Activated CD4-positive, alpha-beta memory T cell treated with anti-CD3 and anti-CD28 coated beads for 36 hours (primary cell): Measurements from ENCODE around the gene TGFBRAP1. TPM values are rescaled to one million over a fixed set of nuclear protein-coding genes. Genes with fewer than 3 reads are reported as not detected.

Source experiments
- CTCF ChIA-PET: fragments of 350-600 bp; sonication (Branson Sonifier 250); formaldehyde crosslinking; loops from one replicate; lab custom pipeline; 2021; ENCODE audit warnings: antibody characterized with exemption, inconsistent platforms; lab: Charles Lee
- POLR2A ChIA-PET: fragments of 350-600 bp; sonication (Branson Sonifier 250); formaldehyde crosslinking; loops from one replicate; lab custom pipeline; 2021; ENCODE audit warnings: antibody characterized with exemption; lab: Charles Lee
- DNase-seq: peaks from one replicate; pipeline ENCODE4 v3.0.0-alpha.2; 2020
- H3K27ac Mint-ChIP-seq: one replicate; pipeline ENCODE4 v1.8.0; 2021; ENCODE audit warnings: mixed read lengths
- H3K27me3 Mint-ChIP-seq: one replicate; pipeline ENCODE4 v1.8.0; 2021; ENCODE audit warnings: mixed read lengths
- H3K36me3 Mint-ChIP-seq: one replicate; pipeline ENCODE4 v1.8.0; 2021; ENCODE audit warnings: mixed read lengths
- H3K4me1 Mint-ChIP-seq: one replicate; pipeline ENCODE4 v1.8.0; 2021; ENCODE audit warnings: low read depth, mixed read lengths
- H3K4me3 Mint-ChIP-seq: one replicate; pipeline ENCODE4 v1.8.0; 2021; ENCODE audit warnings: mild to moderate bottlenecking, mixed read lengths
- H3K9me3 Mint-ChIP-seq: one replicate; pipeline ENCODE4 v1.8.0; 2021; ENCODE audit warnings: mixed read lengths
- intact Hi-C: fragments of 100-400 bp; cut with micrococcal nuclease; formaldehyde crosslinking; loops from one replicate; pipeline ENCODE4 v1.15.1; 2023
- total RNA-seq, 2 experiments: library from RNA; stranded (reverse); gene quantifications; one replicate each; pipeline ENCODE4 v1.2.3, GENCODE V29; 2021

TGFBRAP1 gene
- total RNA-seq, 2 experiments from 2014 or later: 16.8 to 16.9 TPM

GRCh38 chr2:105307550-105307949 lies 22.0 kb downstream of the TGFBRAP1 start:
- ChIA-PET POLR2A (no interaction called here), CTCF (no interaction called here)
- no peaks in the 10 kb centered on the region for H3K9me3 Mint-ChIP-seq
- peaks cover 16% of the 10 kb centered on the region for H3K4me1 Mint-ChIP-seq
- intact Hi-C loops: no loop called here
- peaks cover 14% of the 10 kb centered on the region for H3K36me3 Mint-ChIP-seq
- H3K27me3 Mint-ChIP-seq: no peaks in the 10 kb centered on the region
- no peak for DNase-seq
- no peak overlapping the region for H3K27ac Mint-ChIP-seq
- H3K4me3 Mint-ChIP-seq: no peak overlapping the region

DNA sequence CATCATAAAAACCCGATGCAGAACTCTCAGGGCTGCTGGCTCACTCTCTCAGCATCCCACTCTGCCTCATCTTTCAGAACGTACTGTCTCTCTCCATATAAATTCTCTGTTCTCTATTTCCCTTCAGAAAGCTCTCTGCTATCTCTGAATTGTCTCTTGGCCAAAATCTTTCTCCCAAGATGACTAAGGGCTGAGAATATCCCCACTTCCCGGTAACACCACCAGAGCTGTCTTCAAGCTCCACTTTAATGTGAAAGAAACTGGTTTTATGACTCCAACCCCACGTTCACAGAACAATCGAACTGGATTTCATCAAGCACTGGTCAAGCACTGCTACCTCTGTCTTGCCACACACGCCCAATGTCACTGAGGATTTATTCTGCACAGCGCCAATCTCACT lies 22.4 kb downstream of the TGFBRAP1 start:
- Mint-ChIP-seq H3K9me3 (no peaks in the 10 kb centered on the region), H3K36me3 (peaks cover 15% of the 10 kb centered on the region), H3K4me3 (no peak overlapping the region), H3K4me1 (peaks cover 19% of the 10 kb centered on the region), H3K27ac (no peak overlapping the region), H3K27me3 (no peaks in the 10 kb centered on the region)
- CTCF ChIA-PET: no interaction called here
- POLR2A ChIA-PET: no interaction called here
- intact Hi-C loops: no loop called here
- no peak for DNase-seq

DNA sequence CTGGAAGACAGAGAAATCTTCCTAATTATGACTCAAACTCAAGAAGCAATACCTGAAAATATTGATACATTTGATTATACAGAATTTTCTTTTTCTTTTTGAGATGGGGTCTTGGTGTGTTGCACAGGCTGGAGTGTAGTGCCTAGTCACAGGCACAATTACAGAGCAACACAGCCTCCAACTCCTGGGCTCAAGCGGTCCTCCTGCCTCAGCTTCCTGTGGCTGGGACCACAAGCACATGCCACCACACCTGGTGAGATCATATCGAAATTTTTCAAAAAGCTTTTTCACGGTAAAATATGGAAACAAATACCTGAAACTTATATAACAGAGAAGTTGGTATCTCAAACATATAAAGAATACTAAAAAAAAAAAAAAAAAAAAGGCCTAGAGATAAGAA lies 27.9 kb downstream of the TGFBRAP1 start:
- POLR2A ChIA-PET: interaction anchor here (0.6 kb wide), 2 partner anchors 27 to 130 kb away, joined by 3 to 5 read pairs; no protein-coding TSS in a partner anchor
- Mint-ChIP-seq H3K27ac (no peak overlapping the region), H3K9me3 (no peaks in the 10 kb centered on the region), H3K36me3 (peaks cover 27% of the 10 kb centered on the region), H3K27me3 (no peaks in the 10 kb centered on the region), H3K4me1 (peaks cover 20% of the 10 kb centered on the region), H3K4me3 (no peak overlapping the region)
- DNase-seq: peak; percentile 25
- CTCF ChIA-PET: interaction anchor here (1.3 kb wide), 1 partner anchor 13 kb away, joined by 4 read pairs; no protein-coding TSS in a partner anchor
- intact Hi-C loops: no loop called here

- Mint-ChIP-seq H3K4me1 (peaks cover 20% of the 10 kb centered on the region), H3K9me3 (no peaks in the 10 kb centered on the region), H3K4me3 (no peak overlapping the region), H3K27ac (no peak overlapping the region), H3K36me3 (peaks cover 36% of the 10 kb centered on the region), H3K27me3 (no peaks in the 10 kb centered on the region)
- DNase-seq: no peak
- POLR2A ChIA-PET: no interaction called here
- CTCF ChIA-PET: interaction anchor here (0.6 to 1.3 kb wide), 2 partner anchors 18 to 154 kb away, joined by 4 to 5 read pairs; no protein-coding TSS in a partner anchor
- intact Hi-C loops: no loop called here
Observed at GRCh38 chr2:105299290-105299689, 30.2 kb downstream of the TGFBRAP1 start.

DNA sequence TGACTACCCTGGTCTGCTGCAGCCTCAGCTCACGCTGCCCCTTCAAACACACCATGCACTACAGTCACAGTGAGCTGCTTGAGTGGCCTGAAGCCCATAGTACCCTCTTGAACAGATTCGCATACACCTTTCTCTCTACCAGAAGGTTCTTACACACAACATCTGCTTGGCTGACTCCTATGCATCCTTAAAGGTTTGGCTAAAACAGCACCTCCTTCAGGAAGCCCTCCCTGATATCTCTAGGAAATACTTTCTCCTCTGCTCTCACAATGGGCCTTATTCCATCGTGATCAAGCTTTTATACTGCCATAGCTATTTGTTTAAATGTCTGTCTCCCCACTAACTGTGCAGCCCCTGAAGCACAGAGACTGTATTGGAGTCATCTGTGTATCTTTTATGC lies 31.5 kb downstream of the TGFBRAP1 start:
- no peak overlapping the region for H3K27ac Mint-ChIP-seq
- peaks cover 44% of the 10 kb centered on the region for H3K36me3 Mint-ChIP-seq
- DNase-seq: no peak
- intact Hi-C loops: no loop called here
- H3K27me3 Mint-ChIP-seq: no peaks in the 10 kb centered on the region
- no peak overlapping the region for H3K4me3 Mint-ChIP-seq
- ChIA-PET CTCF (no interaction called here), POLR2A (no interaction called here)
- peaks cover 13% of the 10 kb centered on the region for H3K4me1 Mint-ChIP-seq
- H3K9me3 Mint-ChIP-seq: no peaks in the 10 kb centered on the region

- DNase-seq: no peak
- Mint-ChIP-seq H3K9me3 (no peaks in the 10 kb centered on the region), H3K36me3 (peaks cover 42% of the 10 kb centered on the region), H3K4me3 (no peak overlapping the region), H3K27ac (no peak overlapping the region), H3K27me3 (no peaks in the 10 kb centered on the region), H3K4me1 (peaks cover 7% of the 10 kb centered on the region)
- CTCF ChIA-PET: no interaction called here
- intact Hi-C loops: no loop called here
- POLR2A ChIA-PET: no interaction called here
Observed at GRCh38 chr2:105297216-105297615, 32.3 kb downstream of the TGFBRAP1 start.

GRCh38 chr2:105296017-105296611 lies 33.4 kb downstream of the TGFBRAP1 start:
- Mint-ChIP-seq H3K4me3 (no peak overlapping the region), H3K36me3 (peaks cover 48% of the 10 kb centered on the region), H3K27ac (no peak overlapping the region), H3K4me1 (no peaks in the 10 kb centered on the region), H3K9me3 (no peaks in the 10 kb centered on the region), H3K27me3 (no peaks in the 10 kb centered on the region)
- intact Hi-C loops: no loop called here
- DNase-seq: no peak
- CTCF ChIA-PET: no interaction called here
- POLR2A ChIA-PET: no interaction called here

GRCh38 chr2:105294844-105295481 lies 34.6 kb downstream of the TGFBRAP1 start:
- no peak overlapping the region for H3K27ac Mint-ChIP-seq
- CTCF ChIA-PET: interaction anchor here (0.8 to 1.5 kb wide), 3 partner anchors 9 to 180 kb away, joined by 3 read pairs; no protein-coding TSS in a partner anchor

GRCh38 chr2:105294046-105294445 lies 35.5 kb downstream of the TGFBRAP1 start:
- Mint-ChIP-seq H3K4me1 (no peaks in the 10 kb centered on the region), H3K36me3 (peaks cover 53% of the 10 kb centered on the region), H3K4me3 (no peak overlapping the region), H3K27ac (no peak overlapping the region), H3K27me3 (no peaks in the 10 kb centered on the region), H3K9me3 (no peaks in the 10 kb centered on the region)
- intact Hi-C loops: no loop called here
- ChIA-PET POLR2A (no interaction called here), CTCF (interaction anchor here (1.4 to 1.5 kb wide), 2 partner anchors 8 to 179 kb away, joined by 3 read pairs; no protein-coding TSS in a partner anchor)
- DNase-seq: no peak

More at GRCh38 chr2:105294844-105295481, 34.6 kb downstream of the TGFBRAP1 start:
- POLR2A ChIA-PET: no interaction called here
- H3K4me3 Mint-ChIP-seq: no peak overlapping the region
- intact Hi-C loops: loop anchor here (1.0 kb wide), 1 partner anchor 181 kb away; no protein-coding TSS in a partner anchor
- peaks cover 53% of the 10 kb centered on the region for H3K36me3 Mint-ChIP-seq
- no peaks in the 10 kb centered on the region for H3K9me3 Mint-ChIP-seq
- no peaks in the 10 kb centered on the region for H3K27me3 Mint-ChIP-seq
- peak; percentile 26 for DNase-seq
- H3K4me1 Mint-ChIP-seq: no peaks in the 10 kb centered on the region

DNA sequence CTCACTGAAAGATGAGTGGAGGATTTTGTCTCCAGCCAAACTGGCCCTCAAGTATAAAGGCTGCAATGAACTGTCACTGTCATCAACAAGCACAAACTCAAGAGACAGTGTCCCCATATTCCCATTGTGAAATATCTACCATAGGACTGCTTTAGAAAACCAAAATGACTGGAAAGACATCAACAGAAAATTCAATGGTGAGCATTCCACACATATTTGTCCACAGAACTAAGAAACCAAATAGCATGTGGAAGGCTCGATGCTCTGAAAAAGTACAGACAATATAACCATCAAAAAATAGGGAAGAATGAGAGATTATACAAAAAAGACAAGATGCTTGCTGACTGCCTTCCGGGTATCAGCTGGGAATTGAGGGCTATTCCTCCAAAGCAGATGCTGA lies 37.6 kb downstream of the TGFBRAP1 start:
- intact Hi-C loops: no loop called here
- H3K9me3 Mint-ChIP-seq: no peaks in the 10 kb centered on the region
- peaks cover 40% of the 10 kb centered on the region for H3K36me3 Mint-ChIP-seq
- ChIA-PET CTCF (no interaction called here), POLR2A (no interaction called here)
- peaks cover 1% of the 10 kb centered on the region for H3K4me1 Mint-ChIP-seq
- H3K4me3 Mint-ChIP-seq: no peak overlapping the region
- H3K27ac Mint-ChIP-seq: no peak overlapping the region
- no peaks in the 10 kb centered on the region for H3K27me3 Mint-ChIP-seq
- DNase-seq: no peak

- Mint-ChIP-seq H3K36me3 (peaks cover 35% of the 10 kb centered on the region), H3K4me3 (no peak overlapping the region), H3K4me1 (peaks cover 1% of the 10 kb centered on the region), H3K27me3 (no peaks in the 10 kb centered on the region), H3K27ac (no peak overlapping the region), H3K9me3 (no peaks in the 10 kb centered on the region)
- no peak for DNase-seq
- ChIA-PET CTCF (no interaction called here), POLR2A (no interaction called here)
- intact Hi-C loops: no loop called here
Observed at GRCh38 chr2:105290981-105291660, 38.4 kb downstream of the TGFBRAP1 start.

DNA sequence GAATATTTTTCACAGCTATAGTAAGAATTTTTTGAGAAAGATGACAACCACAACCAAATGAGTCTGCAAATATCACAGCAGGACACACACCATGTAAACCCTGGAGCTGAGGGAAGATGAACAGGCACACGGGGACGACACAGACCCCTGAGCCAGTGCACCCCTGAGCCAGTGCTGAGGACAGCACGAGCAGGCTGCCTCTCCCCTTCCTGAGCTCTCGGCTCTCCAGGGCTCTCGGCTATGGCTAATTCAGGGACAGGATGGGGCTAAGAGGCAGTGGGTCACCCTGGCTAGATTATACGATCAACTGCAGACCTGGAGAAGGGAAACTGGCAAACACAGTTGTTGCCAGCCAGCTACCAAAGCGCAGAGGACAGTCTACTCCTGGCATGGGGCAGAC lies 41.4 kb downstream of the TGFBRAP1 start:
- Mint-ChIP-seq H3K4me1 (peaks cover 1% of the 10 kb centered on the region), H3K4me3 (no peak overlapping the region), H3K27ac (no peak overlapping the region), H3K9me3 (no peaks in the 10 kb centered on the region), H3K36me3 (peaks cover 26% of the 10 kb centered on the region), H3K27me3 (no peaks in the 10 kb centered on the region)
- ChIA-PET CTCF (interaction anchor here (0.6 to 1.7 kb wide), 12 partner anchors 9 to 233 kb away, joined by 3 to 5 read pairs (median 3); partner anchors contain the start of gene C2orf49), POLR2A (no interaction called here)
- DNase-seq: no peak
- intact Hi-C loops: no loop called here
